ENCODE data around the gene GAPVD1. TPM values are rescaled to one million over a fixed set of nuclear protein-coding genes. Genes with fewer than 3 reads are reported as not detected.
"Not testable (repeated sequence)": the region's sequence is repeated elsewhere in the genome, so short reads cannot be mapped to it uniquely, and the experiment has no call there.

The GAPVD1 gene
- total RNA-seq, 2 donors from 2014 or later: 44.4 to 48.4 TPM

DNA sequence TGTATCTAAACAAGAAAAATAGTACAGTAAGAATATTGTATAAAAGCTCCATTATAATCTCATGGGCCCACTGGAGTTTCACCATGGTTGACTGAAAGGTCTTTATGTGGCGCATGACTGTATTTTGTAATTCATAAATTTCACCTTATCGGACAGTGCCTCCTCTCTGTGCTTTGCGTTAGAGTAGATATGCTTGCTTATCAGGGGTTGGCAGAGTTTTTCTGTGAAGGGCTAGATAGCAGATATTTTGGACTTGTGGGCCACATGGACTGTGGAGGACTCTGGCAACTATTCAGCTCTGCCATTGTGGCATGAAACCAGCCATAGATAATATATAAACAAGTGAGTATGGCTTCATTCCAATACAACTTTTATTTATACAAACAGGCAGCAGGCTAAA is 23.2 kb downstream of the GAPVD1 start:
- Histone ChIP-seq H3K27me3 (ENCODE audit: control insufficient read depth, insufficient read depth, low read length, poor library complexity, severe bottlenecking) (no peaks in the 10 kb centered on the region), H3K27ac (ENCODE audit: low read depth, low read length) (no peak overlapping the region), H3K36me3 (ENCODE audit: control insufficient read depth, insufficient read depth, low read length) (no peaks in the 10 kb centered on the region), H3K9me3 (ENCODE audit: control insufficient read depth, low read length) (no peaks in the 10 kb centered on the region), H3K4me1 (ENCODE audit: control insufficient read depth, insufficient read depth, low read length) (no peaks in the 10 kb centered on the region), H3K9ac (ENCODE audit: extremely low read depth, low read length, poor library complexity, severe bottlenecking) (no peak overlapping the region), H3K4me3 (ENCODE audit: low read length) (no peak overlapping the region)
- H3K27me3 Mint-ChIP-seq (ENCODE audit: insufficient read depth): no peaks in the 10 kb centered on the region
- no peaks in the 10 kb centered on the region for H3K4me1 Mint-ChIP-seq
- DNase-seq: no peak
- TF ChIP-seq, protein P1, sequence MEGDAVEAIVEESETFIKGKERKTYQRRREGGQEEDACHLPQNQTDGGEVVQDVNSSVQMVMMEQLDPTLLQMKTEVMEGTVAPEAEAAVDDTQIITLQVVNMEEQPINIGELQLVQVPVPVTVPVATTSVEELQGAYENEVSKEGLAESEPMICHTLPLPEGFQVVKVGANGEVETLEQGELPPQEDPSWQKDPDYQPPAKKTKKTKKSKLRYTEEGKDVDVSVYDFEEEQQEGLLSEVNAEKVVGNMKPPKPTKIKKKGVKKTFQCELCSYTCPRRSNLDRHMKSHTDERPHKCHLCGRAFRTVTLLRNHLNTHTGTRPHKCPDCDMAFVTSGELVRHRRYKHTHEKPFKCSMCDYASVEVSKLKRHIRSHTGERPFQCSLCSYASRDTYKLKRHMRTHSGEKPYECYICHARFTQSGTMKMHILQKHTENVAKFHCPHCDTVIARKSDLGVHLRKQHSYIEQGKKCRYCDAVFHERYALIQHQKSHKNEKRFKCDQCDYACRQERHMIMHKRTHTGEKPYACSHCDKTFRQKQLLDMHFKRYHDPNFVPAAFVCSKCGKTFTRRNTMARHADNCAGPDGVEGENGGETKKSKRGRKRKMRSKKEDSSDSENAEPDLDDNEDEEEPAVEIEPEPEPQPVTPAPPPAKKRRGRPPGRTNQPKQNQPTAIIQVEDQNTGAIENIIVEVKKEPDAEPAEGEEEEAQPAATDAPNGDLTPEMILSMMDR (conservative IDR thresholded peaks at IDR 0.05): no peak
- no peak overlapping the region for H3K27ac Mint-ChIP-seq
- peaks cover 6% of the 10 kb centered on the region for H3K36me3 Mint-ChIP-seq (ENCODE audit: low read depth)
- WGBS, 2 experiments (ENCODE audit: insufficient coverage in 1 of 2, insufficient read length in 1 of 2): 99 to 100% methylated on average over 2 to 3 of the region's 3 CpGs
- H3K9me3 Mint-ChIP-seq: no peaks in the 10 kb centered on the region
- H3K4me3 Mint-ChIP-seq: no peak overlapping the region

DNA sequence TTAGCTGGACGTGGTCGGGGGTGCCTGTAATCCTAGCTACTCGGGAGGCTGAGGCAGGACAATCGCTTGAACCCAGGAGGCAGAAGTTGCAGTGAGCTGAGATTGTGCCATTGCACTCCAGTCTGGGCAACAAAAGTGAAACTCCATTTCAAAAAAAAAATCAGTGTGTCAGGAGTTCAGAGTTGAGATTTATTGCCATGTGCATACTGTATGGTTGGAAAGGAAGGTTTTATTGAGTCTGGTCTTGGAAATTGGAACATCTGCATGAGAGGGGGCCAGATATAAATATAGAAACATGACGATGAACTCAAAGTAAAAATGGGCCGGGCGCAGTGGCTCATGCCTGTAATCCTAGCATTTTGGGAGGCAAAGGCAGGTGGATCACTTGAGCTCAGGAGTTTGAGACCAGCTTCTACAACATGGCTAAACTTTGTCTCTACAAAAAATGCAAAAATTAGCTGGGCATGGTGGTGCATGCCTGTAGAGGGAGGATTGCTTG is 25.4 kb downstream of the GAPVD1 start:
- H3K27ac ChIP-seq (ENCODE audit: low read depth, low read length); H3K27me3 ChIP-seq (ENCODE audit: control insufficient read depth, insufficient read depth, low read length, poor library complexity, severe bottlenecking); H3K36me3 Mint-ChIP-seq (ENCODE audit: low read depth); H3K27me3 Mint-ChIP-seq (ENCODE audit: insufficient read depth); H3K9ac ChIP-seq (ENCODE audit: extremely low read depth, low read length, poor library complexity, severe bottlenecking); H3K4me1 ChIP-seq (ENCODE audit: control insufficient read depth, insufficient read depth, low read length); H3K4me3 Mint-ChIP-seq; H3K9me3 ChIP-seq (ENCODE audit: control insufficient read depth, low read length); DNase-seq; H3K4me1 Mint-ChIP-seq; H3K27ac Mint-ChIP-seq; H3K36me3 ChIP-seq (ENCODE audit: control insufficient read depth, insufficient read depth, low read length); H3K9me3 Mint-ChIP-seq; H3K4me3 ChIP-seq (ENCODE audit: low read length): not testable (repeated sequence)
- WGBS, 2 experiments (ENCODE audit: insufficient coverage in 1 of 2, insufficient read length in 1 of 2): 95 to 96% methylated on average over 6 to 7 of the region's 7 CpGs

DNA sequence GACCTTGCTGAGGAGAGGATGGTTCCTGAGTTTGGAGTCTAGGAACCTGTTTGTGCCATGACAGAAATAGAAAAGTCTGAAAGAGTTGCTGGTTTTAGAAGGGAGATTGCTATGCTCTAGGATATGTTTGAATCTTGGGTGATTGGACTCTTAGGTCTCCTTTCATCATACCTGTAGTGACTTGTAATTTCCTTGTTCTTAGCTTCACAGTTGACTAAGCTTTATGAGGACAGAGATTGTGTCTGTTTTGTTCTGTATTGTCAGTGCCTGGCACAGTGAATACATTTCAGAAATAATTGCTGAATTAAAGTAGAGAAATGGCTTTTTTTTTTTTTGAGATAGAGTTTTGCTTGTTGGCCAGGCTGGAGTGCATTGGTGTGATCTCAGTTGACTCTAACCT is 31.5 kb downstream of the GAPVD1 start:
- H3K4me3 Mint-ChIP-seq: no peak overlapping the region
- no peaks in the 10 kb centered on the region for H3K4me1 ChIP-seq (ENCODE audit: control insufficient read depth, insufficient read depth, low read length)
- no peak for DNase-seq
- H3K27me3 Mint-ChIP-seq (ENCODE audit: insufficient read depth): no peaks in the 10 kb centered on the region
- H3K36me3 ChIP-seq (ENCODE audit: control insufficient read depth, insufficient read depth, low read length): no peaks in the 10 kb centered on the region
- H3K9me3 Mint-ChIP-seq: peaks cover 2% of the 10 kb centered on the region
- peaks cover 13% of the 10 kb centered on the region for H3K4me1 Mint-ChIP-seq
- H3K27ac ChIP-seq (ENCODE audit: low read depth, low read length): no peak overlapping the region
- H3K36me3 Mint-ChIP-seq (ENCODE audit: low read depth): no peaks in the 10 kb centered on the region
- H3K27ac Mint-ChIP-seq: no peak overlapping the region
- peaks cover 5% of the 10 kb centered on the region for H3K9me3 ChIP-seq (ENCODE audit: control insufficient read depth, low read length)
- TF ChIP-seq, protein P1 (conservative IDR thresholded peaks at IDR 0.05): no peak
- no peak overlapping the region for H3K9ac ChIP-seq (ENCODE audit: extremely low read depth, low read length, poor library complexity, severe bottlenecking)
- no peaks in the 10 kb centered on the region for H3K27me3 ChIP-seq (ENCODE audit: control insufficient read depth, insufficient read depth, low read length, poor library complexity, severe bottlenecking)
- no peak overlapping the region for H3K4me3 ChIP-seq (ENCODE audit: low read length)

DNA sequence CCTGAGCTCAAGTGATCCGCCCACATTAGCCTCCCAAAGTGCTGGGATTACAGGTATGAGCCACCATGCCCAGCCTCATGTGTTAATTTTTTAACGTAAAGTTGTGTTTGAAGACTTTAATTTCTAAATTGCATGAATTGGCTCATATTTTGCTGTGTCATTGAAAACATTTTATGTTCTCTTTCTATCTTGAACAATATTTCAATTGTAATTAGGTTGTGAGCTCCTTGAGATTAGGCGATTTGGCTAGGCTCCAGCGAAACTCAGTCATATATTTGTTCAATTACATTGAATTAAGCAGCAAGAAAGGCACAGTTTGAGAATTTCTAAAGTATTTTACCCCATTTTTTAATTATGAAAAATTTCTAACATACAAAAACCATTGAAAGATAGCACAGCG is 34.0 kb downstream of the GAPVD1 start:
- WGBS, 2 experiments (ENCODE audit: insufficient coverage in 1 of 2, insufficient read length in 1 of 2): 93 to 95% methylated on average over 3 to 5 of the region's 5 CpGs
- peaks cover 8% of the 10 kb centered on the region for H3K9me3 ChIP-seq (ENCODE audit: control insufficient read depth, low read length)
- H3K27me3 ChIP-seq (ENCODE audit: control insufficient read depth, insufficient read depth, low read length, poor library complexity, severe bottlenecking): no peaks in the 10 kb centered on the region
- TF ChIP-seq, protein P1 (conservative IDR thresholded peaks at IDR 0.05): no peak
- no peak overlapping the region for H3K27ac ChIP-seq (ENCODE audit: low read depth, low read length)
- no peaks in the 10 kb centered on the region for H3K4me1 ChIP-seq (ENCODE audit: control insufficient read depth, insufficient read depth, low read length)
- H3K9ac ChIP-seq (ENCODE audit: extremely low read depth, low read length, poor library complexity, severe bottlenecking): no peak overlapping the region
- Mint-ChIP-seq H3K36me3 (ENCODE audit: low read depth) (peaks cover 5% of the 10 kb centered on the region), H3K27ac (no peak overlapping the region), H3K9me3 (peaks cover 2% of the 10 kb centered on the region), H3K4me1 (peaks cover 19% of the 10 kb centered on the region), H3K4me3 (no peak overlapping the region), H3K27me3 (ENCODE audit: insufficient read depth) (no peaks in the 10 kb centered on the region)
- no peaks in the 10 kb centered on the region for H3K36me3 ChIP-seq (ENCODE audit: control insufficient read depth, insufficient read depth, low read length)
- DNase-seq: no peak
- H3K4me3 ChIP-seq (ENCODE audit: low read length): no peak overlapping the region
